ENCODE data around the gene AUP1.

DNA sequence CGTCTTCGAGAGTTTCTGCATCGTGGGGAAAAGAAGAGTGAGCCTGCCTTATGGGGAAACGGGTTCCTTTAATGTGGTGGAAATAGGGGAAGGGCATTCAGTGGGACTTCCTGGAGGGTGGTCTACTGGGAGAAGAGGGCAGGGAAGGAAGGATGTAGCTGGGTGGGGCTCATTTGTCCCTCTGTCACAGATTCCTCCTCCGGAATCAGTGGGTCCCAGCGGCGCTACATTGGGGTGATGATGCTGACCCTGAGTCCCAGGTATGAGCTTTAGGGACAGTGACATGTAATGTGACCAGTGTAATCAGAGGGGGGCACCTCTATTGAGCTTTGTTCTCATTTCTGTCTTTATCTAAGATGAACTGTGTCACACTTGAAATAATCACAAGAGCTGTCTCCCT lies 2.2 kb upstream of the AUP1 start:
- TF ChIP-seq, protein P1, sequence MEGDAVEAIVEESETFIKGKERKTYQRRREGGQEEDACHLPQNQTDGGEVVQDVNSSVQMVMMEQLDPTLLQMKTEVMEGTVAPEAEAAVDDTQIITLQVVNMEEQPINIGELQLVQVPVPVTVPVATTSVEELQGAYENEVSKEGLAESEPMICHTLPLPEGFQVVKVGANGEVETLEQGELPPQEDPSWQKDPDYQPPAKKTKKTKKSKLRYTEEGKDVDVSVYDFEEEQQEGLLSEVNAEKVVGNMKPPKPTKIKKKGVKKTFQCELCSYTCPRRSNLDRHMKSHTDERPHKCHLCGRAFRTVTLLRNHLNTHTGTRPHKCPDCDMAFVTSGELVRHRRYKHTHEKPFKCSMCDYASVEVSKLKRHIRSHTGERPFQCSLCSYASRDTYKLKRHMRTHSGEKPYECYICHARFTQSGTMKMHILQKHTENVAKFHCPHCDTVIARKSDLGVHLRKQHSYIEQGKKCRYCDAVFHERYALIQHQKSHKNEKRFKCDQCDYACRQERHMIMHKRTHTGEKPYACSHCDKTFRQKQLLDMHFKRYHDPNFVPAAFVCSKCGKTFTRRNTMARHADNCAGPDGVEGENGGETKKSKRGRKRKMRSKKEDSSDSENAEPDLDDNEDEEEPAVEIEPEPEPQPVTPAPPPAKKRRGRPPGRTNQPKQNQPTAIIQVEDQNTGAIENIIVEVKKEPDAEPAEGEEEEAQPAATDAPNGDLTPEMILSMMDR (IDR thresholded peaks at IDR 0.05): no peak
- no peak for TF ChIP-seq POLR2A (IDR thresholded peaks at IDR 0.05)
